GM12878 (cell line): ENCODE data around the gene LARP6. TPM values are rescaled to one million over a fixed set of nuclear protein-coding genes. Genes with fewer than 3 reads are reported as not detected.

Experiments
- ATAC-seq: fragments of 200-7000 bp; cut with Tn5 transposase; 3 replicates; pipeline ENCODE4 v1.9.1; 2020; ENCODE audit warnings: mild to moderate bottlenecking, moderate library complexity
- BruUV-seq: library from RNA; stranded (reverse); fragments of 400-500 nt; replicated peaks from 2 replicates; lab custom pipeline; 2021; lab: Mats Ljungman, UMichigan
- CTCF ChIA-PET: fragments of 300-600 bp; sonication (Branson Sonifier 250); formaldehyde crosslinking; extraction: SDS; loops from one replicate; lab custom pipeline; 2021; ENCODE audit warnings: inconsistent platforms; lab: Yijun Ruan, JAX
- POLR2A ChIA-PET: fragments of 350-600 bp; formaldehyde crosslinking; extraction: SDS; loops from one replicate; lab custom pipeline; 2021; ENCODE audit warnings: inconsistent platforms; lab: Charles Lee
- RAD21 ChIA-PET: fragments of 300-600 bp; sonication (Branson Sonifier 250); formaldehyde crosslinking; loops from one replicate; lab custom pipeline; 2023; ENCODE audit warnings: antibody characterized with exemption; ENCODE audit not compliant: unreplicated experiment; lab: Charles Lee
- SMC1A ChIA-PET: fragments of 300-600 bp; sonication (Branson Sonifier 250); formaldehyde crosslinking; loops from one replicate; lab custom pipeline; 2023; ENCODE audit not compliant: unreplicated experiment, uncharacterized antibody; lab: Charles Lee
- DNase-seq: peaks from one replicate; pipeline ENCODE4 v3.0.0-alpha.2; 2011; ENCODE audit warnings: low read depth, low spot score
- FAIRE-seq: peaks from 3 replicates; lab custom pipeline; 2011; peaks lifted over from hg19 to GRCh38; lab: Jason Lieb, UNC
- H2AFZ ChIP-seq: 2 replicates; pipeline ENCODE4 v1.6.0; 2011; ENCODE audit warnings: low read depth, low read length, control low read depth; ENCODE audit not compliant: control insufficient read depth
- H3K27ac ChIP-seq: 2 replicates; pipeline ENCODE4 v1.5.1; 2011; ENCODE audit warnings: control low read depth; ENCODE audit not compliant: control insufficient read depth, insufficient read depth
- H3K27me3 ChIP-seq, 2 experiments: replicated peaks in 1 of 2; 2 replicates each; pipeline versions ENCODE4 v1.6.0 to v1.6.1; 2011; ENCODE audit warnings: low read length in 1 of 2; ENCODE audit not compliant: control insufficient read depth in 2 of 2, insufficient read depth in 2 of 2
- H3K36me3 ChIP-seq, 2 experiments: 2 replicates each; pipeline ENCODE4 v1.5.1; 2011; ENCODE audit warnings: low read length in 1 of 2; ENCODE audit not compliant: control insufficient read depth in 2 of 2, insufficient read depth in 2 of 2
- H3K4me1 ChIP-seq: 2 replicates; pipeline ENCODE4 v1.6.1; 2011; ENCODE audit warnings: mild to moderate bottlenecking, low read length, moderate library complexity, mixed read lengths; ENCODE audit not compliant: control insufficient read depth, insufficient read depth
- H3K4me2 ChIP-seq: 2 replicates; pipeline ENCODE4 v1.6.0; 2011; ENCODE audit warnings: control low read depth; ENCODE audit not compliant: control insufficient read depth, insufficient read depth
- H3K4me3 ChIP-seq: fragments of 200-600 bp; sonication (generic); 2 replicates; pipeline ENCODE4 v1.5.1; 2016
- H3K79me2 ChIP-seq: 2 replicates; pipeline ENCODE4 v1.6.0; 2011; ENCODE audit warnings: low read length; ENCODE audit not compliant: control insufficient read depth, insufficient read depth
- H3K9ac ChIP-seq: 2 replicates; pipeline ENCODE4 v1.8.0; 2011; ENCODE audit warnings: low read length, control low read depth, mixed read lengths; ENCODE audit not compliant: control insufficient read depth, insufficient read depth
- H3K9me3 ChIP-seq: replicated peaks from 3 replicates; pipeline ENCODE4 v1.5.1; 2011; ENCODE audit warnings: mild to moderate bottlenecking, low read length; ENCODE audit not compliant: control insufficient read depth, insufficient read depth
- H4K20me1 ChIP-seq: 2 replicates; pipeline ENCODE4 v1.6.0; 2011; ENCODE audit not compliant: control insufficient read depth, insufficient read depth
- BCL11A ChIP-seq: IDR thresholded peaks from 2 replicates; pipeline ENCODE4 v1.6.1; 2011; ENCODE audit warnings: low read depth, low read length
- CBX3 ChIP-seq: fragments of 200-600 bp; sonication (generic); IDR thresholded peaks from 2 replicates; pipeline ENCODE4 v1.6.1; 2016; ENCODE audit warnings: low read depth, borderline replicate concordance
- POU2F2 ChIP-seq: IDR thresholded peaks from 3 replicates; pipeline ENCODE4 v1.6.1; 2011; ENCODE audit warnings: low read depth, mild to moderate bottlenecking, low read length, borderline replicate concordance
- RBBP5 ChIP-seq: fragments of 200-600 bp; sonication (generic); conservative IDR thresholded peaks from 2 replicates; pipeline ENCODE4 v1.6.1; 2016
- in situ Hi-C: fragments of 300-500 bp; cut with MboI; formaldehyde crosslinking; loops from 9 replicates; pipeline ENCODE4 v1.14.3; 2018; ENCODE audit warnings: mixed read lengths
- intact Hi-C: fragments of 100-400 bp; cut with micrococcal nuclease; formaldehyde crosslinking; loops from one replicate; pipeline ENCODE4 v1.14.2; 2022; ENCODE audit not compliant: unreplicated experiment
- polyA plus RNA-seq, 11 experiments: library from polyadenylated mRNA; depleted of rRNA in 4 of 11; unstranded in 6 of 11; stranded (reverse) in 5 of 11; fragments of >200 nt; fragmentation: Nextera tagmentation in 4 of 11; fragmentation: Illumina TruSeq in 1 of 11; extraction: Ambion mirVana in 4 of 11; extraction: Trizol in 1 of 11; gene quantifications; 1 replicate in 1 of 11; 2 replicates in 10 of 11; pipeline versions ENCODE4 v1.2.1 to v1.2.3, GENCODE V29; 2011 to 2016; ENCODE audit warnings: inconsistent platforms in 2 of 11, missing spikeins in 2 of 11, low read depth in 1 of 11
- total RNA-seq, 4 experiments: library from RNA; depleted of rRNA in 3 of 4; stranded (reverse); fragments of >200 nt in 3 of 4; fragmentation: Illumina TruSeq in 1 of 4; extraction: Trizol in 1 of 4; gene quantifications; 2 replicates each; pipeline versions ENCODE4 v1.2.1 to v1.2.3, GENCODE V29; 2013 to 2021
- TF ChIP-seq, protein P1 (sequence below): IDR thresholded peaks from 2 replicates; pipeline ENCODE4 v1.6.1; 2012; ENCODE audit warnings: improper control_type of control experiment, low read depth, low read length; ENCODE audit not compliant: insufficient replicate concordance

Gene LARP6
- total and polyA plus RNA-seq, 10 of the 15 experiments (the other 5 are each of a cell fraction or from before 2014, with no cell fraction given) = 0.74 to 14.6 (median 3.9) TPM

GRCh38 chr15:70820214-70820613 lies 33.7 kb downstream of the LARP6 start:
- in situ Hi-C loops = no loop called here
- SMC1A ChIA-PET = no interaction called here

More at GRCh38 chr15:70820214-70820613, 33.7 kb downstream of the LARP6 start:
- DNase-seq = no peak
- no peaks in the 10 kb centered on the region for H3K36me3 ChIP-seq
- no peak for FAIRE-seq
- H3K27me3 ChIP-seq = no peaks in the 10 kb centered on the region; a peak in 1 of 4 replicates
- no peak overlapping the region for H3K4me2 ChIP-seq
- H3K4me3 ChIP-seq = no peak overlapping the region
- no peaks in the 10 kb centered on the region for H3K9me3 ChIP-seq
- no TSS peak for BruUV-seq
- intact Hi-C loops = no loop called here
- H3K4me1 ChIP-seq = no peaks in the 10 kb centered on the region
- ChIA-PET RAD21 (no interaction called here), POLR2A (no interaction called here), CTCF (no interaction called here)
- H2AFZ ChIP-seq = no peak overlapping the region
- H3K9ac ChIP-seq = no peak overlapping the region
- H3K27ac ChIP-seq = no peak overlapping the region
- no peak for ATAC-seq
- no peaks in the 10 kb centered on the region for H3K79me2 ChIP-seq
- TF ChIP-seq POU2F2 (no peak), BCL11A (no peak), RBBP5 (no peak), CBX3 (no peak)
- TF ChIP-seq, protein P1, sequence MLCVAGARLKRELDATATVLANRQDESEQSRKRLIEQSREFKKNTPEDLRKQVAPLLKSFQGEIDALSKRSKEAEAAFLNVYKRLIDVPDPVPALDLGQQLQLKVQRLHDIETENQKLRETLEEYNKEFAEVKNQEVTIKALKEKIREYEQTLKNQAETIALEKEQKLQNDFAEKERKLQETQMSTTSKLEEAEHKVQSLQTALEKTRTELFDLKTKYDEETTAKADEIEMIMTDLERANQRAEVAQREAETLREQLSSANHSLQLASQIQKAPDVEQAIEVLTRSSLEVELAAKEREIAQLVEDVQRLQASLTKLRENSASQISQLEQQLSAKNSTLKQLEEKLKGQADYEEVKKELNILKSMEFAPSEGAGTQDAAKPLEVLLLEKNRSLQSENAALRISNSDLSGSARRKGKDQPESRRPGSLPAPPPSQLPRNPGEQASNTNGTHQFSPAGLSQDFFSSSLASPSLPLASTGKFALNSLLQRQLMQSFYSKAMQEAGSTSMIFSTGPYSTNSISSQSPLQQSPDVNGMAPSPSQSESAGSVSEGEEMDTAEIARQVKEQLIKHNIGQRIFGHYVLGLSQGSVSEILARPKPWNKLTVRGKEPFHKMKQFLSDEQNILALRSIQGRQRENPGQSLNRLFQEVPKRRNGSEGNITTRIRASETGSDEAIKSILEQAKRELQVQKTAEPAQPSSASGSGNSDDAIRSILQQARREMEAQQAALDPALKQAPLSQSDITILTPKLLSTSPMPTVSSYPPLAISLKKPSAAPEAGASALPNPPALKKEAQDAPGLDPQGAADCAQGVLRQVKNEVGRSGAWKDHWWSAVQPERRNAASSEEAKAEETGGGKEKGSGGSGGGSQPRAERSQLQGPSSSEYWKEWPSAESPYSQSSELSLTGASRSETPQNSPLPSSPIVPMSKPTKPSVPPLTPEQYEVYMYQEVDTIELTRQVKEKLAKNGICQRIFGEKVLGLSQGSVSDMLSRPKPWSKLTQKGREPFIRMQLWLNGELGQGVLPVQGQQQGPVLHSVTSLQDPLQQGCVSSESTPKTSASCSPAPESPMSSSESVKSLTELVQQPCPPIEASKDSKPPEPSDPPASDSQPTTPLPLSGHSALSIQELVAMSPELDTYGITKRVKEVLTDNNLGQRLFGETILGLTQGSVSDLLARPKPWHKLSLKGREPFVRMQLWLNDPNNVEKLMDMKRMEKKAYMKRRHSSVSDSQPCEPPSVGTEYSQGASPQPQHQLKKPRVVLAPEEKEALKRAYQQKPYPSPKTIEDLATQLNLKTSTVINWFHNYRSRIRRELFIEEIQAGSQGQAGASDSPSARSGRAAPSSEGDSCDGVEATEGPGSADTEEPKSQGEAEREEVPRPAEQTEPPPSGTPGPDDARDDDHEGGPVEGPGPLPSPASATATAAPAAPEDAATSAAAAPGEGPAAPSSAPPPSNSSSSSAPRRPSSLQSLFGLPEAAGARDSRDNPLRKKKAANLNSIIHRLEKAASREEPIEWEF = no peak
- no peaks in the 10 kb centered on the region for H4K20me1 ChIP-seq
